Measurements from ENCODE around the gene TRIM25.
"Not testable (repeated sequence)": the region's sequence is repeated elsewhere in the genome, so short reads cannot be mapped to it uniquely, and the experiment has no call there.

Gene TRIM25, protein sequence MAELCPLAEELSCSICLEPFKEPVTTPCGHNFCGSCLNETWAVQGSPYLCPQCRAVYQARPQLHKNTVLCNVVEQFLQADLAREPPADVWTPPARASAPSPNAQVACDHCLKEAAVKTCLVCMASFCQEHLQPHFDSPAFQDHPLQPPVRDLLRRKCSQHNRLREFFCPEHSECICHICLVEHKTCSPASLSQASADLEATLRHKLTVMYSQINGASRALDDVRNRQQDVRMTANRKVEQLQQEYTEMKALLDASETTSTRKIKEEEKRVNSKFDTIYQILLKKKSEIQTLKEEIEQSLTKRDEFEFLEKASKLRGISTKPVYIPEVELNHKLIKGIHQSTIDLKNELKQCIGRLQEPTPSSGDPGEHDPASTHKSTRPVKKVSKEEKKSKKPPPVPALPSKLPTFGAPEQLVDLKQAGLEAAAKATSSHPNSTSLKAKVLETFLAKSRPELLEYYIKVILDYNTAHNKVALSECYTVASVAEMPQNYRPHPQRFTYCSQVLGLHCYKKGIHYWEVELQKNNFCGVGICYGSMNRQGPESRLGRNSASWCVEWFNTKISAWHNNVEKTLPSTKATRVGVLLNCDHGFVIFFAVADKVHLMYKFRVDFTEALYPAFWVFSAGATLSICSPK

DNA sequence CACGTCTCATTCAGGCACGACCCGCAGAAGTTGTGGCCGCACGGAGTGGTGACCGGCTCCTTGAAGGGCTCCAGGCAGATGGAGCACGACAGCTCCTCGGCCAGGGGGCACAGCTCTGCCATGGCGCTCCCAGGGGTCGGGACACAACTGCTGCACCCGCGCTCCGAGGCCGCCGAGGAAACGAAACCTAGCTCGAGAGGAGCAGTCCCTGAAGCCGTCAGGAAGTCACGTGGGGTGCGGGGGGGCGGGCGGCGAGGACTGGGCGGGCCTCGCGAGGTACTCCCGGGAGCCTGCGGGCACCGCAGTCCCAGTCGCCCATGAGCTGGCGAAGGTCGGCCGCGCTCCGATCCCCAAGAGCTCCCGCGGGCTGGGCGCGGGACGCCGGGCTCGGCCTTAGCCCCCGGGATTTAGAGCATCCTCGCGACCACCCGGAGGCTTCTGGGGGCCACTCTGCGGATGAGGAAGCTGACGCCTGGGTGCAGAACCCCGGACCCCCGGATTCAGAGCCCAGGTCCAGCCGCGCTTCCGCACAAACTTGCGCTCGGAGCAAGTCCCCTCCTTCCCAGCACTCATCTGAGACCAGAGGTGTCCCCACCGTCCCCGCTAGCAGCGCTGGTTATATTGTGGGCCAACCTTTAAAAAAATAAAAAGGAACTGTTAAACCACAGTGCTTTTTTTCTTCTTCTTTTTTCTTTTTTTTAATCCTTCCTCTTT is at the start of gene TRIM25:
TRIM25 (minus strand) TSS at position 183 of the 714 bp plus-strand sequence; CDS start at position 122, 61 bp downstream.
- peak; percentile 96 for DNase-seq

DNA sequence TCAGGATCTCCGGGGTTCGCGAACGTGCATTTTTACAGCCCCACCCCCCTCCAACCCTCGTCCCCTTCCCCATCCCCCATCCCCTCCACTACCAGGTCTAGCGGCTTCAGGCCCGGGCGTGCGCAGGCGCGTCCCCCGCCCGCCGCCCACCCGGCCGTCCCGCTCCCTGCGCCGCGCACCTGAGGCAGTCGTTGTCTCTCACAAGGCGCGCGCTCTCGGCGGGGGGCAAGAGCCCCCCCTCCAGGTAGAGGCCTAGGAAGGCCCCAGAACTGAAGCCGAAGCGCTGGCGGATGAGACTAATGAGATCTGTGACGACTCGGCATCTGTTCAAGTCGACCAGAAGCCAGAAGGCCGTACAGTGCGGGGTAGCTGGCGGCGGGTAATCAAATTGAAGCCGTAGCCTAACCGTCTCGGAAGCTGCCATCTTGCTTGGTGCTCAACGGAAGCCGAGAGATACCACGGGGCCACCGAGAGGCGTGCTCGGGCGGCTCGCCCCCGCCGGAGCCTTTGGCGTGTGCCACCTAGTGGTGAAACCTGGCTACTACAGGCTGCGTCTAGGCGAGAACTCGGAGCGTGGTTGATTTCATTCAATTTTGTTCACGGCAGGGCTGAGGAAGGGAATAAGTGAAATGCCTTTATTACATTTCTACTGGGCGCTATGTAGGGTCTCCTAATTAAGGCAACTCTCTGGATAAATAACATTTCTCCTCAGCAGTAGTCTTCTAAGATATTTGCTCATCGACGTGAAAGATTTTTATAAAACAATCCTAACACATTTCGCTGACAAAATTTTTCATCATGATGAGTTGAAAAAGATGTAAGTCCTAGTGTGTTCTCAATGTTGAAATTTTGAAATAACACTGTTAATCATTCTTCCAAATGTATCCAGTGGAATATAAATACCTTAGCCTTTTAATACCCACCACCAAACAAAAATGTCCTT is 47.0 kb upstream of the TRIM25 start, which contains the start of gene COIL:
COIL (minus strand) TSS at position 455 of the 943 bp plus-strand sequence; CDS start at position 424, 31 bp downstream.
- DNase-seq, result peak; percentile 85

DNA sequence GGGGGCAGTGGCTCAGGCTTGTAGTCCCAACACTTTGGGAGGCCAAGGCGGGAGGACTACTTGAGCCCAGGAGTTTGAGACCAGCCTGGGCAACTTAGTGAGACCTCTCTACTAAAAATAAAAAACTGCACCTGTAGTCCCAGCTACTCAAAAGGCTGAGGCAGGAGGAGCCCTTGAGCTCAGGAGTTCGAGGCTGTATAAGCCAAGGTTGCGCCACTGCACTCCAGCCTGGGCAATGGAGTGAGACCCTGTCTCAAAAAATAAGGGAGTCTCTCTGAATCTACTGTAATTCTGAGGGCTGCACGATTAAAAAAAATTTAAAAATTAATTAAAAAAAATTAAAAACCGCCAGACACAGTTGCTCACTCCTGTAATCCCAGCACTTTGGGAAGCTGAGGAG is 43.1 kb upstream of the TRIM25 start:
- DNase-seq, result no peak

DNA sequence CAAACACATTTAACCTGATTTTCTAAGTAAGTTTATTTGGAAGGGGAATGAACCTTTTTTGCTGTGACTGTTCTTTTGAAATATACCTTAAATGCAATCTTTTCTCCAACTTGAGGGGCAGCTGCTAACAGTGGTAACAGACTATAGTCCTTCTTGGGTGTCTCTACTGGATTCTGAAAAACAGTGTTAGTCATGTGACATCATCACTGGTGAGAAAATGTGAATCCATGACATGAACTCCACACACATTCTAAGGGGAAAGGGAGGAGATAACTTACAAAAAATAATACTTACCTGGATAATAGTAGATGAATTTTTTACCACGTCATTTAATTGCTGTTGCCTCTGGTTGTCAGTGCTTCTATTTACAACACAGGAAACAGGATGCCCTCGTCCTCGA is 35.7 kb upstream of the TRIM25 start:
- DNase-seq, result no peak

DNA sequence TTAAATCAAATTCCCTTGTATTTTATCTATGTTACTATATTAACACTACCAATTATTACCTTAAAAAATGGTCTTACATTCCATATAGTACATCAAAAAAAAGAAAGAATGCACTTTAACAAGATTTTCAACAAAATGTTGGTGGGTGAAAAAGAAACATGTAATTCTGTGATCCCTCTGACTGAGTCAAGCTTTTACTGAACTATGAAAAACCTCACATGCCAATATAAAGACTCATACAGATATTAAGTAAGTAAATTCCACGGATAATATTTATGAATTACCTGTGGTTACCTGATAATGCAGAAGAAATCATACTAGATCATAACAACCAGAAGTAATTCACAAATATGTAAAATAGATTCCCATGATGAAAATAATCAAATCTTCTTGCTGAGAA is 34.6 kb upstream of the TRIM25 start:
- DNase-seq, result no peak

DNA sequence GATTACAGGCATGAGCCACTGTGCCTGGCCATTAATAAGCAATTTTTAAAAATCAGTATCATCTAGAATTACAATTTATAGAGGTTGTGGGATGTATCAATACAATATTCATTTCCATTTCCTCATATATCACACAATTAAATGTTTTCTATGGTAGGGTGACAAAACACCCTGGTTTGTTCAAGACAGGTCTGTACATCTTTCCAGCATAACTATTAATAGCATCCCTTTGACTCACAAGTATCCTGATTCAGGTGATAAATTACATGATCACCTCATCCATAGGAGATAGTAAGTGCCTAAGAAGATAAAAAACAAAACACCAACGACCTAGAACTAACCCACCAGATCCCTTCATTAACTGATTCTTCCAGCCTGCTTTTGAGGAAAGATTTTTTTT is 33.9 kb upstream of the TRIM25 start:
- no peak for DNase-seq

DNA sequence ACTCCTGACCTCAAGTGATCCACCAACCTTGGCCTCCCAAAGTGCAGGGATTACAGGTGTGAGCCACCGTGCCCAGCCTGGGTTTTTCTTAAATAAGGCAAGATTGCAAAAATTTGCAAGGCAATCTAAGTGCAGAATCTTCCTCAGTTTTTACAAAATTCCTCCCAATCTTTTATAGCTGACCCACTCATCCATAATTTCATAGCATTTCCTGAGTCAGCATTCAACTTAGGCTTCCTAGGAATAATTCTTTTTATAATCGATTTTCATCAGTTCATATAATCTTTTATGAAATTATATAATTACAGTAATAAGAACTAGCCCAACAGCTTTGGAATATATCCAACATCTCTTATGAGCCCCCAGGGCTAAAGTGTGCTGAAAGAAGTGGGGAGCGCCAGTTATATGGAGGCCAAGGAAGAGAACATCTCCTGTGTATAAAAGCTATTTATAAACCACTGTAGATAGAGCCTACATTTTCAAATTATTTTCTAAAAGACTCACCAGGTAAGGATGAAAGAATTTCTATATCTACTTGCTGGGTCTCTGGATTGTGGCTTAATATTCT is 32.2 kb upstream of the TRIM25 start:
- no peak for DNase-seq

DNA sequence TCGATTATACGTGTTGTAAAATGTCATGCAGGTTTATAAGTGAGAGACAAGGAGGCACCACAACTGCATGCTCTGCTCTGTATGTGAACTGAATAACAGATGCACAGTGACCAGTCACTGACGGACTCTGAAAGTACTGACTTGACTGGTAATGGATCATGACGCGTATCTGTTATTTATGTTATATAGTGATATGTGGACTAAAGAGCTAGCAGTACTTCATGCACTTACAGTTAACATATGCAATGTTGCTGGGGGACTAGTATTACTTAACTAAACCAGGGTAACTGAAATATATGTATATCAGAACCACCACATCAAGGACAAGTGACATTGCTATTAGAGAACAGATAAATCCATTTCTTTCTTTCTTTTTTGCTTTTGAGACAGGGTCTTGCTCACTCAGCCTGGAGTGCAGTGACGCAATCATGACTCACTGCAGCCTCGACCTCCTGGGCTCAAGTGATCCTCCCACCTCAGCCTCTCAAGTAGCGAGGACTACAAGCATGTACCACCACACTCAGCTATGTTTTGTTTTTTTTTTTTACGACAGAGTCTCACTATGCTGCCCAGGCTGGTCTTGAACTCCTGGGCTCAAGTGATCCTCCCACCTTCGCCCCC is 29.8 kb upstream of the TRIM25 start:
- no peak for DNase-seq

DNA sequence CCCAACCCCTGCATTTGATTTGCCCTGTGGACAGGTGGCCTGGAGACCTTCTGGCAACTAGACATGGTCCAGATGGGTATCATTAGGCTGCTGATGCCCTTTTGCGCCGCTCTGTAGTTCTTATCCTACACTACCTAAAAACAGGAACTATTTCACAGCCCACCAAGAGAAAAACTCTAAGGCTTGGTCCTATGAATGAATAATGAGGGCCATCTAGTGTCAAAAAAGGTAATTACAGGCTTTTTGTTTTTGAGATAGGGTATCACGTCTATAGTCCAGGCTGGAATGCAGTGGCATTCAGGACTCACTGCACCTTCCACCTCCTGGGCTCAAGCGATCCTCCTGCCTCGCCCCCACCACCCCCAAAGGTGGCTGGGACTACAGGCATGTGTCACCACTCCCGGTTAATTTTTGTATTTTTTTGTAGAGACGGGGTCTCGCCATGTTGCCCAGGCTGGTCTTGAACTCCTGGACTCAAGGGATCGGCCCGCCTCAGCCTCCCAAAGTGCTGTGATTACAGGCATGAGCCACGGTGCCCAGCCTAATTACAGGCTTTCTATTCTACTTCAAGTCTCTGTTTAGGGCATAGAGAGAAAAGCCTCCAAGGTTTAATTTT is 26.1 kb upstream of the TRIM25 start:
- DNase-seq, result no peak

DNA sequence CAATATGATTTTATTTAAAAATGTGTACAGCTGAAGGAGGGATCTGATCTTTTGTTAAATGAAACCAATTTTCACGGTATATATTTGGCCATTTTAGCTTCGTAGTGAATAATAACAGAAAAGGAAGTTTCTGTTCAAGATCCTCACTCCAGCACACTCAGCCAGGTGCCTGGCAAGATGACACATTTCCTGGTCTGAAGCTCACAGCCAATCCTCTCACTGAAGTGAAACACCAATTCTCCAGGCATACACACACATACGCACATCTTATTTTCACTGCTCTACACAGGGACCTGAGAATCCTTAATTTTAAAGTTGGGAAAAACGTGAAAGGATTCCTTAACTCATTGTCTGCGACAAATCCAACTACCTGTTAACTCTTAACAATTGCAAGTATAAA is 24.4 kb upstream of the TRIM25 start:
- not testable (repeated sequence) for DNase-seq

DNA sequence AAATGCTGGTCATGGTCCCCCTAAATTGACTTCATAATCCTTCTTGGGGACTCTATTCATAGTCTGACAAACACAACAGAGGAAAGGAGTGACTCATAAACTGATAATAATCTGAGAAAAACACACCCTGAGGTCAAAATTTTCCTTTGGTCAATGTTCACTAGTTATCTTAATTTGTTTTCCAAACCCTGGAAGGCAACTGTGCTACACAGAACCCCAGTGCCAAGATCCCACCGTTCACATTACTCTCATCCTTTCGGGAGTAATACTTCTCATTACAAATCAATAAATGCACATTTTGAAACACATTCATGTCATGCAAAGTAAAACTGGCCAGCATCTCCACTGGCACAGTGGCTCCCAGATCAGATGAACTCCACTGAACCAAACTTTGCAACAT is 23.8 kb upstream of the TRIM25 start:
- no peak for DNase-seq

DNA sequence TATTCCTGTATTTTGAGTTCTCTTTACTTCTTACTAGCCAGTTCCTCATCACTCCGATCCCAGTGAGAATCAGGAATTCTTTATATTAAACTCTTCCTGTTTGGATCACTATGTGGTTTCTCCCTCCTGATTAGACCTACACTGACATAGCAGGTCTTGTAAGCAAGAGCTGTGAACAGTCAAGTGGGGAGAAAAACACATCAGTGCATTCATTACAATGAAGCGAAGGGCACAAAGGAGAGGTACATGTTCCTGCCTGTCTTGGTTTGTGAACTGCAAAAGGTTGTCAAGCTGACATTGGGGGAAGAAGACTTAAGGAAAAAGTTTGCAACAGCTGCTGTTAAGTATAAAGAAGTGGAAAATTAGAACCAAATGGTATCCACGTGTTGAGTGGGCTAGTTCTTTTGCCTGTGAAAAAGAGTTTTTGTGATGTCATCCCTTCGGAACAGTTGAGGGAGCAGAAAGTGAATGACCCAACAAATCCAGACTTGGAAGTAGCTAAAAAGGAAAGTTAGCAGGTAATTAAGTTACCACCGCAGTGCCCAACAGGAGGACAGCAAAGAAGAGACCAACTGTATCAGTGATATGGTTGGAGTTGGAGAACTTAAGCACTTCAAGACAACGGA is 23.0 kb upstream of the TRIM25 start:
- no peak for DNase-seq

DNA sequence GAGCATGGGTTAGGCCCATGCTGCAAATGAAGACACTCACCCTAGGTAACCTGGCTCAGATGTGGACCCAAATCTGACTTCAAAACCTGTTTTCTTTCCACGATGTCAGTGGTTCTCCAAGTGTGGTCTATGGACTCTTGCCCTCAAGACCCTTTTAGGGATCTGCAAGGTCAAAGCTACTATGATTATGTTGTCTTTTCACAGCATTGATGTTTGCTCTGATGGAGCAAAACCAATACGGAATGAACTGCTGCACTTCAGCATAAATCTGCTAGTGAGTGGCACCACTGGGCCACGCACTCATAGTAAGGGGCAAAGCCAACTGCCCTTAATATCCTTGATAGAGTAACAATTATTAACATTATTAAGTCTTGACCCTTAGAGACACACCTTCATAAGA is 21.6 kb upstream of the TRIM25 start:
- DNase-seq, result no peak

DNA sequence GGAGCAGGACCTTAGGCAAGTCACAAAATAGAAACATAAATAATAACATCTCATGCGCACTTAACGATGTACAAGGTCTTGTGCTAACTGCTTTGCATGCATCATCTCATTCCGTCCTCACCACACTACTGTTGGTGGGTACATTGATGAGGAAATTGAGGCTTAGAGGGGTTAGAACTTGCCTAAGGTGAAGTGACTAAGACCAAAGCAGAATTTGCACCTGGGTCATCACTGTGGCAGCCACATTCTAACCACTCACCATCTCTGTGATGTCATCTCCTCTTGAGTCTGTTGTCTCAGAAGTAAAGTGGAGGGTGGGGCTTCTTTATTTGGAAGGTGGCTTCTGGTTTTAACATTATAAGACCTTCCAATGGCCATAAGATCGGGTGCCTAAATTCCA is 20.4 kb upstream of the TRIM25 start:
- DNase-seq, result peak; percentile 66

DNA sequence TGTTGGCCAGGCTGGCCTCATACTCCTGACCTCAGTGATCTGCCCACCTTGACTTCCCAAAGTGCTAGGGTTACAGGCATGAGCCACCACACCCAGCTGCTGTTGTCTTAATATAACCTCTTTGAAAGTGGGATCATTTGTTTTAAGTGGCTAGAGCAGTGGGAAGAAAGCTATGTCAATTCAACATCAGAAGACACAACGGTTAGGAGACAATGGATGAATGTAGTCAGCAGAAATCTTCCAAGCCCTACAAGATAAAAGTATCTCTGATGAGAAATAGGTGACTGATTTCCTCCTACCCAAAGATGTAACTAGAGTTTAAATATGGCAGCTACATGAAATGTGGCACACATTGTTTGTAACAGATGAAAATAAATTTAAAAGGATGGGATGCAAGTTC is 20.0 kb upstream of the TRIM25 start:
- DNase-seq, result no peak

DNA sequence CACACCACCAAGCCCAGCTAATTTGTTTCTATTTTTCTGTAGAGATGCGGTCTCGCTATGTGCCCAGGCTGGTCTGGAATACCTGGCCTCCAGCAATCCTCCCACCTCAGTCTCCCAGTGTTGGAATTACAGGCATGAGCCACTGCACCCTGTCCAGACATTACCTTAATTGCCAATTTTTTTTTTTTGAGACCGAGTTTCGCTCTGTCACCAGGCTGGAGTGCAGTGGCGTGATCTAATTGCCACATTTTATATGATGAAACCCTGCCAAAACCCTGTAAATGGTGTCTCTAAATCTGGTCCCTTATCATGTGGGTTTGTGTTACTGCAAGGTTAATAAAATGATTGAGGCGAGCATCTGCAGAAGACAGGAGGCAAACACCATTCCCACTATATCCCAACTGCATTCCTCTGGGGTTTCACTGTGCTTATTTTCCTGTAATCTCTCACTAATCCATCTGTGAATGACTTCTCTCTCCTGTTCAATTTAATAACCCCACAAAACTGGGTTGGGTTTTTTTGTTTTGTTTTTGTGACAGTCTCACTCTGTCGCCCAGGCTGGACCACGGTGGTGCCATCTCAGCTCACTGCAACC is 19.4 kb upstream of the TRIM25 start:
- DNase-seq, result no peak

DNA sequence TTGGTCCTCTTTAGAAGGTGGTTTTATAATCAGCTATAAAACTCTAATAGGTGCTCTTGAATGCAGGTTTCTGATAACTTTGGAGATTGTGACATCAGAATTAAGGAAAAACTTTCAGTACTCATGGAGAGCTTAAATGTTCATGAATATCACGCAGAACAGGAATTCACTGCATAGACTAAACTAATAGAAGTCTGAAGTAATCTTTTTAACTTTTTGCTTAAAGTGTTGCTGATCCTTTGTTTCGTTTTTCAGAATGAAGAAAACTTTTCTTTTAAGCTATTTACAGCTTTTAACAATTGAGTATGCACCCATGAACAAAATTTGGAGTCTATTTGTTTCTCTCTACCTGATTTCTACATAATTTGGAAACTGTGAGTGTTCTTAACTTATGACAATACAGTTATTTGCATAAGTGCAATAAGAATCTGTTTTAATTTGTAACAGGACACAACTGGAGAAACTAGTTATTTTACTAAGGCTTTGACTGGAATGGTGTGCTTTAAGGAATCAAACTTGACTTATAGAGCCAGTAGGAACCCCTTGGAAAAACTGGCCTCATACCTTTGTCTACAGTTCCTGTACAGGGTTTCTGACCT is 17.0 kb upstream of the TRIM25 start:
- no peak for DNase-seq

DNA sequence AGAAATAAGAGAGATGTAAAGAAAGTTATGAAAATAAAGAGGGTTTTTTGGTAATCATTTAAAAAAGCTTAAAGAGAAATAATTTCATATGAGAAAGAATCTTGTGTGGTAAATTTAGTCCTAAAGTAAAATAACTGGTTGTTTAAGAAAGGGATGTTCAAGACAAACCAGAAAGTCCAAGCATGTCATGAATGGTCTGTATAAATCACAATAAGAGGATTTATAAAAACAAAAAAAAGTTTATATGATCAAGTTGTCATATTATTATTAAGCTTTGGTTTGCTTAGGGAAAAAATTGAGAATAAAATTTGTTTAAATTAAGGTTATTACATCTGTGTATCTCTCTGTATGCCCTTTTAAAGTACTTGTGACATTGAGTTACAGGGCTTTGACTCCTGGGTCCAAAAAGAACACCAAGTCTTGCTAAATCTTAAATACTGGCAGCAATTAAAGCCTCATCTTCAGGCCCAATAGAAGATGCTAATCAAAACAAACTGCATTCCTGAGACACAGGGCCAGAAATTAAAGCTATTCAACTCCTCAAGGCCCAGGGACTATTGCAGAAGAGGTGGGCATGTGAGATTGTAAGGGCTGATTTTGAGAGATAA is 15.6 kb upstream of the TRIM25 start:
- DNase-seq, result no peak

DNA sequence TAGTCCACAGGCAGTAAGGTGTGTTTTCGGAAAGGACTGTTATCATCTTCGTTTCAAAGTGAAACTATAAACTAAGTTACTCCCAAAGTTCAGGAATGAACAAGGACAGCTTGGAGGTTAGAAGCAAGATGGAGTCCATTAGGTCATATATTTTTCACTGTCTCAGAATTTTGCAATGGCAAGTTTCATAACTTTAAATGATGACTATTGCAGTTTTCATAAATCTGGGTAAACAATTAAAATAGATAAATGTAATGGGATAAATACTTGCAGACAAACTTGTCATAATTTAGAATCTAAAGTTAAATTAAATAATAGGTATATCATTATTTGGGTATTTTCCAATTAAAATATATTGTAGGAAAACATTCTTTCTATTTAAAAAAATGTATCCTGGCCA is 14.7 kb upstream of the TRIM25 start:
- DNase-seq, result no peak

DNA sequence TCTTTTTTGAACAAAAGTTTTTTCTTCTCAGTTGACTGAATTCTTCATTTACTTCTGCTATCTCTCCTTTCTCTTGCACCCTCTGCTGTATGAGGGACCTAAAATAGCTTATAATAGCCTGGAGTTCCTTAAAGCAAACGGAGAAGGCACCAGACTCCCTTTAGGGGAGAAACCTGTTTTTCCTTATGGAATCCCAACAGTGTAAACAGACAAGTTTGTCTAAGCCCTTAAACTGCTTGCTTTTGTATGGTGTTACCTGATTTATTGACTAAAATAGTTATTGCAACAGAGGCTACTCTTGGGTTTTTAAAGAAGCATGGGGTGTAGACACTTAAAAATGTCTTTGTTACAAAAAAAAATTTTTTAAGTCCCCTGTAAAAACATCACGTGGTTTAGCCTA is 12.9 kb upstream of the TRIM25 start:
- DNase-seq, result no peak
